Measurements from ENCODE around the gene SPRR2E.
"Not testable (repeated sequence)": the region's sequence is repeated elsewhere in the genome, so short reads cannot be mapped to it uniquely, and the experiment has no call there.

The SPRR2E gene

GRCh38 chr1:153094426-153094825, at the start of gene SPRR2E:
TSS of gene SPRR2E (minus strand) at chr1:153094526. CDS start at chr1:153093751, 775 bp downstream.
- no peak for DNase-seq

- DNase-seq = no peak
Measured at GRCh38 chr1:153141377-153141776, 47.1 kb upstream of the SPRR2E start.

GRCh38 chr1:153140484-153140883, 46.2 kb upstream of the SPRR2E start:
- DNase-seq = no peak

- no peak for DNase-seq
Measured at GRCh38 chr1:153133743-153134142, 39.4 kb upstream of the SPRR2E start.

GRCh38 chr1:153133267-153133666, 38.9 kb upstream of the SPRR2E start:
- no peak for DNase-seq

- DNase-seq = not testable (repeated sequence)
Measured at GRCh38 chr1:153128688-153129087, 34.4 kb upstream of the SPRR2E start.

- no peak for DNase-seq
Measured at GRCh38 chr1:153127296-153127695, 33.0 kb upstream of the SPRR2E start.

- no peak for DNase-seq
Measured at GRCh38 chr1:153125536-153125935, 31.2 kb upstream of the SPRR2E start.

- DNase-seq = not testable (repeated sequence)
Measured at GRCh38 chr1:153123793-153124192, 29.5 kb upstream of the SPRR2E start.

GRCh38 chr1:153122831-153123421, 28.6 kb upstream of the SPRR2E start:
- DNase-seq = no peak

- no peak for DNase-seq
Measured at GRCh38 chr1:153120945-153121344, 26.6 kb upstream of the SPRR2E start.

- no peak for DNase-seq
Measured at GRCh38 chr1:153119491-153119971, 25.2 kb upstream of the SPRR2E start.

- not testable (repeated sequence) for DNase-seq
Measured at GRCh38 chr1:153115264-153115663, 20.9 kb upstream of the SPRR2E start.

- DNase-seq = no peak
Measured at GRCh38 chr1:153113416-153113815, 19.1 kb upstream of the SPRR2E start, which contains the start of gene SPRR2F. TSS of gene SPRR2F (minus strand) at chr1:153113516. CDS start at chr1:153112733, 783 bp downstream.

GRCh38 chr1:153112454-153112853, 18.1 kb upstream of the SPRR2E start:
- not testable (repeated sequence) for DNase-seq

- DNase-seq = no peak
Measured at GRCh38 chr1:153100245-153100644, 5.9 kb upstream of the SPRR2E start.

GRCh38 chr1:153099461-153100045, 5.2 kb upstream of the SPRR2E start:
- no peak for DNase-seq

- DNase-seq = no peak
Measured at GRCh38 chr1:153095764-153096163, 1.4 kb upstream of the SPRR2E start.

GRCh38 chr1:153087652-153088051, 6.7 kb downstream of the SPRR2E start:
- no peak for DNase-seq

GRCh38 chr1:153081736-153082135, 12.6 kb downstream of the SPRR2E start:
- no peak for DNase-seq

- no peak for DNase-seq
Measured at GRCh38 chr1:153072806-153073726, 21.3 kb downstream of the SPRR2E start.

- no peak for DNase-seq
Measured at GRCh38 chr1:153071511-153071910, 22.8 kb downstream of the SPRR2E start, which contains the start of gene SPRR2B. TSS of gene SPRR2B (minus strand) at chr1:153071611. CDS start at chr1:153070839, 772 bp downstream.

GRCh38 chr1:153070243-153070642, 24.1 kb downstream of the SPRR2E start:
- DNase-seq = no peak
